Stimulated activated CD4-positive, alpha-beta T cell treated with anti-CD3 and anti-CD28 coated beads, Interleukin-2, amount 100 ng/mL, for 48 hours (primary cell): ENCODE data around the gene SNAPIN.
"Not testable (repeated sequence)": the region's sequence is repeated elsewhere in the genome, so short reads cannot be mapped to it uniquely, and the experiment has no call there.

Source experiments
- DNase-seq, 2 donors: peaks; one replicate each; pipeline ENCODE4 v3.0.0-alpha.2; 2020

Gene SNAPIN

DNA sequence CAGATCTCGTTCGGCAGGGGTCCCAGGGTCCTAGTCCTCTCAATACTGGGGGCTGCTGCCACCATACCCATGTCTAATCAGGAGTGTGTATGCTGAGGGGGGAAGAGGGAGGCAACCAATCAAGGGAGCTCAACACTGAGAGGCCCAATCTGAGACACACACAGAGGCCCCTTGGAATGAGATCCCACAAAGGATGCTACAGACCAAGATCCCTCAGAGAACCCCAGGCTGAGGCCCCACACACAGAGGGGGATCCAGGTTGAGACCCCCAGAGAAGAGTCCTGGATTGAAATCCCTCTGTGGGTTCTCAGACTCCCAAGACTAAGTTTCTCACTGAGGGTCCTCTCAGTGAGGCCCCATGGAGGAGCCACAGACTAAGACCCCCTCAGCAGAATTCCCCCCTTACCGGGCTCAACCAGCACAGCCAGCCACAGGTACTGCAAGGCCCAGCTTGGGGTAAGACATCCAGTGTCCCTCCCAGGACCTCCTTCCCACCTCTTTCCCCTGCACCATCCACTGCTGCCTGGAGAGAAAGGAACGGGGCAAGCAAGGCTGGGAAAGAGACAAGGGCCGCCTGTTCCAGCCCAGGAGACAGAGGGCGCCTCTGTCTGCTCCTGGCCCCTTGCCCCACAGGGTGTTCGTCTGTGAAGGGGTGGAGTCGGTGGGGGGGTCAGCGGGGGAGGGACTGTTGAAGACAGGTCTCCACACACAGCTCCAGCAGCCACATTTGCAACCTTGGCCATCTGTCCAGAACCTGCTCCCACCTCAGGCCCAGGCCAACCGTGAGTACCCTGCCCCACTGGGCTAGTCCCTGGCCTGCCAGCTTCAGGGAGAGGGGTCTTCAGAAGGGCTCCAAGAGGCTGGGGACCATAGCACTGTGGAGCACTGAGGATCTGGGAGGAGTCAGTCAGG is 30.5 kb upstream of the SNAPIN start, which contains the start of gene S100A1:
S100A1 (plus strand) TSS at position 720 of the 912 bp plus-strand sequence. CDS start 2,088 bp downstream, outside the sequence.
- DNase-seq, result no peak

DNA sequence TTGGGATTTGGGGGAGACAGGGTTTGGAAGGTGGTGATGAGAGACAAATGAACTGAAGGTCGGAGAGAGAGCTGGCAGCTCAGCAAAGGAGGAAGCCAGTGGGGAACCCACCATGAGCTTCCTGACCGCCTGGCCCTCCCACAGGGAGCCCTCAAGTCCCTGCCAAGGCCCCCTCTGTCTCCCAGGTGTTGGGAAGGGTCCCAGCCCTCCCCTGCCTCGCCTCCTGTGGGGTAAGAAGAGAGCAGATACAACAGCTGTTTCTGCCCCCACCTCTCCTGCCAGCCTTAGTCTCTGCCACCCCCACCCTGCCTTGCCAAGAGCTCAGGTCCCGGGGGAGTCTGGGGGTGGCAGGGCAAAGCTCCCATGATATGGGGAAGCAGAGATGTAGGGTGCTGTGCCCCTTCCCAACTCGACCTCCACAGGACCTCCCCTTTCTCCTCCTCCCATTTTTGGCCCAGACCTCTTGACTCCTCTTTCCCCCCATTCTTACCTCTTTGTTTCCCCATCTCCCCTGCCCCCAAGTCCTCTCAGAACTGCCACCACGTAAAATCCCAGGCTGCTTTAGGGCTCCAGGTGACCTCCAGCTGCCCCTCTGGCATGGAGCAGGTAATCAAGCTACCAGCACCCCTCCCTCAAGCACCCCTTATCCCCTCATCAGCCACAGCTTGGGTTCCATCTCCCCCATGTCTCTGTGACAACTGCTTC is 29.7 kb upstream of the SNAPIN start:
- DNase-seq, result no peak

DNA sequence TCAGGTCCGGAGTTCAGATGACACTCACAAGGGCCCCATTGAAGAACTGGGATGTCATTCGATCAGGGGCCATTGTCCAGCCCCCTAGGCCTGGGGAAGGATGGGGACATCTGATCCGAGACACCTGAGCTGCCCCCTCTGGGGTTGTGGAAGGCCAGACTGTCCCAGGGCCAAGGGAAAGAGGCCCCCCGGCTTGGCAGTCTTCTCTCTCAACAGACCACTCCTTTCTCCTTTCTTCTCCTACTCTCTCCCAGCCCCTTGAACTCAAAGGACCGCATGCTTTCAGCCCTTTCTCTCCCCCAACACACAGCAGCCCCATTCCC is 29.2 kb upstream of the SNAPIN start:
- DNase-seq, result no peak

- no peak for DNase-seq
Measured at GRCh38 chr1:153629971-153630370, 28.5 kb upstream of the SNAPIN start.

- no peak for DNase-seq
Measured at GRCh38 chr1:153630384-153630783, 28.1 kb upstream of the SNAPIN start.

DNA sequence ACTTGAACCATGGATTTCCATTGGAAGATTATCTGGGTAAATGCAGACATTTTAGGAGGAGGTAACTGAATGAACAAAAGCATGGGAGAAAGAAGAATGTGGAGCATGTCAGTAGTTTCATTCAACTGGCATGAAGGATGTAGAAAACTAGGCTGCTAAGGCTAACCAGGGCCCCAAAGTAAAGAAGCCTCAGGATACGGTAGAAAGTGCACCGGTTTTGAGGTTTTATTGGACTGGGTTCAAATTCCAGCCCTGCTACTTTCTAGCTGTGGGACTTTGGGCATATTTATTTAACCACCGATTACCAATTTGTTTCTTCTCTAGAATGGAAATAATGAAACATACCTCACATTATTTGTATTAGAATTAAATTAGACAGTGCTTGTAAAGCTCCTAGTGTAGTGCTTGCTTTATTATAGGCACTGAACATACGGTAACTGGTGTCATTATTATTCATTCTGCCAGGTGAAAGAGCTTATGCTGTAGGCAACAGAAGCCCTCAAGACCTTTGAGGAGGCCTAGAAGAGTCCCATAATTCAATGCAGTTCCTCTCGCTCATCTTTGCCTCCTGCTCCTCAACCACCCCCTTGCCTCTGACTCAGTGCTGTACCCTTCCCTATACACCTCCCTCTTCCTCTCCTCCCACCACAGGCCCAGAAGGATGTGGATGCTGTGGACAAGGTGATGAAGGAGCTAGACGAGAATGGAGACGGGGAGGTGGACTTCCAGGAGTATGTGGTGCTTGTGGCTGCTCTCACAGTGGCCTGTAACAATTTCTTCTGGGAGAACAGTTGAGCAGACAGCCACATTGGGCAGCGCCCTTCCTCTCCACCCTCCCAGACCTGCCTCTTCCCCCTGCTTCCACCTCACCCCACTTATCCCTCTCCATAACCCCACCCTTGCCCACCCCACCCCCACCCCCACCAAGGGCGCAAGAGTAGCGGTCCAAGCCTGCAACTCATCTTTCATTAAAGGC is 27.2 kb upstream of the SNAPIN start:
- DNase-seq, result no peak

GRCh38 chr1:153633161-153633753 is 25.2 kb upstream of the SNAPIN start:
- no peak for DNase-seq

DNA sequence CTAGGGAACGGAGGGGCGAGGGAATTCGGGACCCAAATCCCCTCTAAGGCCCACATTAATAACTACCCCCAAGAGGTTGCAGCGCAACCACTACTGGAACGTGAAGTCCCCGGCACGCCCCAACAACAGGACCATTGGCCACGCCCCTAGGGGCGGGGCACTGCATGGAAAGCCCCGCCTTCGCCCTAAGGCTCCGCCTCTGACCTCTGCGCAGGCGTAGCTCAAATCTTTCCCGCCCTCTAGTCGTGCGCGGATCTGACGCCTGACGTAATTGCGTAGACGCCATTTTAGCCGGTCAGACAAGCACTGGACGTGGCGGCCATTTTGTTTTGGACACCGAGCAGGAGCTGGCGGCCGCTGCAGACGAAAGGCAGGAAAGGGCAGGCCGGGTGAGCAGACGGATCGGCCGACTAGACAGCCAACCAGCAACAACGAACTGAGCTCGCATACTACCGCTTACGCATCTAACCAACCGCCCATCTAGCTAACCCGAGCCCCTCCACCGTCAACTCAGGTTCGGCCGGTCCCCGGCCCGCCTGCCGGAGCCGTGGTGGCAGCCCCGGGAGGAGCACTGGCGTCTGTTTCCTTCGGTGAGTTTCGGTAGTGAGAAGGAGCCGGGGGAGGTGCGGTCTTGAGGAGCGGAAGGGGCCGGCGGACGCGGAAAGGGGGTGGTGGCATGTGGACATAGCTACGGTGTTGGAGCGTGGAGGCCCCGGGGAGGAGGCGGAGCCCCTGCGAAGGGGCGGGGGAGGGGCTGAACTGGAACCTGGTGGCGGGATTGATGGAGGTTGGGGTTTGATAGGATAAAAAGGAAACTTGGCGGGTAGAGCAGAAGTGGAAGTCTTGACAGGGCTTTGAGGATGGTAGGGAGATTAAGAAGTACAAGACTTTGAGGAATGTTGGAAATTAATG is 24.5 kb upstream of the SNAPIN start, which contains the start of gene CHTOP:
CHTOP (plus strand) TSS at position 313 of the 912 bp plus-strand sequence. CDS start 2,523 bp downstream, outside the sequence.
- DNase-seq, result peak; percentile 96 to 98

DNA sequence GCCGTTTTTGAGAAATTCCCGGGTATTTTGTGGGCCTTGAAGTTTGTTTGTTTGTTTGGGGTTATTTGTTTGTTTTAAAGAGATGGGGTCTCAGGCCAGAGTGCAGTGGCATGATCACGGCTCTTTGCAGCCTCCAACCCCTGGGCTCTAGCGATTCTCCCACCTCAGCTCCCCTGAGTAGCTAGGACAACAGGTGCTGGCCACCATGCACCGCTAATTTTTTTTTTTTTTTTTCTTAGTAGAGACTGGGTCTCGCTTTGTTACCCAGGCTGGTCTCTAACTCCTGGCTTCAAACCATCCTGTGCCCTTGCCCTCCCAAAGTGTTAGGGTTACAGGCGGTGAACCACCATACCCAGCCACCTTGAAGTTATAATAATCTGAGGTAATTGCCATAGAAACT is 22.6 kb upstream of the SNAPIN start:
- no peak for DNase-seq

DNA sequence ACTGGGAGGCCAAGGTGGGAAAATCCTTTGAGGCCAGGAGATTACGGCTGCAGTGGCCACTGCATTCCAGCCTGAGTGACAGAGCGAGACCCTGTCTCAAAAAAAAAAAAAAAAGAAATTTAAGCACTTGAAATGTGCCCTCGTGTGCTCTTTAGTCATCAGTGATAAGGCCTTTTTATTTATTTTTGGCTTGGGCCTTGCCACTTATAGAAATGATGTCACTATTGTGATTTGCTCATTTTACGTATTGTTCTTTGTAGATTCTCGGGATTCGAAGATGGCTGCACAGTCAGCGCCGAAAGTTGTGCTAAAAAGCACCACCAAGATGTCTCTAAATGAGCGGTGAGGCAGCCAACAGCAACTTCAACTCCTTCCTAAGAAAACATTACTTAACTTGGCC is 22.2 kb upstream of the SNAPIN start:
- DNase-seq, result no peak

GRCh38 chr1:153638261-153638660 is 20.2 kb upstream of the SNAPIN start:
- DNase-seq, result no peak

DNA sequence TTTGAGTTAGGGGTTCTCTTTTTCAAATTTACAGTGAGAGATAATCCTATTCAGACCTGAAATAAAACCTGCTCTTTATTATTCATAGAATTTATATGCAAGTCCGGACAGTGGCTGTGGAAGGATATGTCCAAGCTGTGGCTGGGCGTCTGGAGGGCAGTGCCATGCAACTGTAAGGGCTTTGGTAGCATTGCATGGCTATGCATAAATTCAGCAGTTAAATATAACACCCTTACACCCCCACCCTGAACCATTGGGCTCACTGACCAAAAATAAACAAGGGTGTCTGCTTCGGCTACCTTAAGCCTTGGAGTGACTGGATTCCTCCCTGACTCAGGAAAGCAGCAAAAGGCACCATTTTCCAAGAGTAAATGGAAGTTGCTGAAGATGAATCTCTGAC is 19.2 kb upstream of the SNAPIN start:
- DNase-seq, result no peak

DNA sequence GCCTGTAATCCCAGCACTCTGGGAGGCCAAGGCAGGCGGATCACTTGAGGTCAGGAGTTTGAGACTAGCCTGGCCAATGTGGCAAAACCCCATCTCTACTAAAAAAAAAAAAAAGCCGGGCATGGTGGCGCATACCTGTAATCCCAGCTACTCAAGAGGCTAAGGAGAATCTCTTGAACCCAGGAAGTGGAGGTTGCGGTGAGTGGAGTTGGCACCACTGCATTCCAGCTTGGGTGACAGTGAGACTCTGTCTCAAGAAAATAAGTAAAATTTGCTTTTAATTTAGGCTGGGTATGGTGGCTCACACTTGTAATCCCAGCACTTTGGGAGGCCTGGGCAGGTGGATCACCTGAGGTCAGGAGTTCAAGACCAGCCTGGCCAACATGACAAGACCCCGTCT is 18.3 kb upstream of the SNAPIN start:
- not testable (repeated sequence) for DNase-seq

DNA sequence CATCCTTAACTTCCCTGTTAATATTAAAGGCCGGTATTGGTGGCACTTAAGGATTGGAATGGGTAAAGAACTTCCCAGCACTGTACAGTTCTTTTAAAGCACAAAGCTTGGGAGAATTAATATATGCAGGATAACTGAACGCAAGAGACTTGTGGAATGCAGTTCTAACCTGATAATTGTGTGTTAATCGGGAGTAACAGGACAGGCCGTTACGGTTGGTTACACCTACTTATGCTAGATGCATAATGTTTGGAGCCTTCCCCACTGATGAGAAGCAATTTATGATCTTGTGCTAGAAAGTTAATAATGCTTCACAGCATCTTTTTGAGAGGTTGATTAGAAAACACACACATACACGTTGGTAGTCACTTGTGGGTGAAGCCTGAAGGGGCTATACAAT is 17.6 kb upstream of the SNAPIN start:
- no peak for DNase-seq

DNA sequence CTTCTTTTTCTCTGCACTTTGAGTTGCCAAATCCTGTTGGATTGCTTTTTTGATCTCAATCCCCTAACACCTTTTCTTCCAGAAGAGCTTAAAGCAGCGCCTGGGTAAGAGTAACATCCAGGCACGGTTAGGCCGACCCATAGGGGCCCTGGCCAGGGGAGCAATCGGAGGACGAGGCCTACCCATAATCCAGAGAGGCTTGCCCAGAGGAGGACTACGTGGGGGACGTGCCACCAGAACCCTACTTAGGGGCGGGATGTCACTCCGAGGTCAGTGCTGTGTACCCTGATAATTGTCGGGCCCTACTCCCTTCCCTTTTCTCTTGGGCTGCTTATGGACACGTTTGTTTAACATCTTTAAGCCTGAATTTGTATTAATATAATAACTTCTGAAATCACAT is 16.3 kb upstream of the SNAPIN start:
- no peak for DNase-seq

GRCh38 chr1:153643100-153643499 is 15.4 kb upstream of the SNAPIN start:
- DNase-seq, result no peak

DNA sequence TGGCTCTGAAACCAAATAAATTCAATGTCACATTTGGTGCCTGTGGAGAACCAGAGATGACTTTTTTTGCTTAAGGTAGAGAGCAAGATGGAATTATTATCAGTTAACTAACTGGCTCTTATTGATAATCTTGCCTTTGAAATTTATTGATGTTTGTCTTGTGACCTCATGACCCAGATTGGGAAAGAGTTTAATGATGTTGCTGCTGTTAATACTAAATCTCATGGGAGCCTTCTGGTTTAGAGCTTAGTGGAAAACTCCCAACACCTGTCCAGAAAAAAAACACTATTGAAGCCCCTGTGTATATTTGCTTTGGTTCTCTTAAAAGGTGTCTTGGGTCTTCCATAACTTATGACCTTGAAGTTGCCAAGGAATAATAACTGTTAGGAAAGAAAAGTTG is 14.7 kb upstream of the SNAPIN start:
- DNase-seq, result no peak

DNA sequence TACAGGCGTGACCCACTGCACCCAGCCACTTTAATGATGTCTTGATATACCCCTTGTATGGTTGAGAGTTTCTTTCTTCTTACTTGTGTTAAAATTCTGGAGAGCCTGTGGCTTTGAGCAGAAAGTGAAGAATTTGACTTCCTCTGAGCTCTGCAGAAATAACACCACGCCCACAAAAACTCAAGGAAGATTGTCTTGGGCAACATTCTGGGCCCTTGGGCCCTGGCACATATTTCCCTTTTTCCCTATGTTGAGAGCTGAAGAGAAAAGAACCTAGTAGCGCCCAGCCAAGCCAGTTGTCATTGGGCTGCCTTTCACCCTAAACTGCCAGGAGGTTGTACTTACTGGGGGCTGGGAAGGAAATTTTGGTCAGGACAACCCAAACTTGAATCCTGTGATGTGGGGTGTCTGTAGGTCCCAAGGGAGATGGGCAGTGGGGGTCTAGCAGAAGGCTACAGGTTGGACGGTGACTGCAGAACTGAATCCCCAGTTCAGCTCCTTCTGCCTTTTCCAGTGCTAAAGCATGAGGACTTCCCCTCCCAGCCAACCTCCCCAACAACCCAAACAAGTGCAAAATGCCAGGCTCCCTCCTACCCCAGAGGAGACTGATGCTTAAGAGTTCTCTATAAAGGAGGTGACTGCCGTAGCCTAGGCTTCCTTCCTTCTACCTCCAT is 11.7 kb upstream of the SNAPIN start:
- no peak for DNase-seq

- no peak for DNase-seq
Measured at GRCh38 chr1:153647346-153647714, 11.2 kb upstream of the SNAPIN start.

DNA sequence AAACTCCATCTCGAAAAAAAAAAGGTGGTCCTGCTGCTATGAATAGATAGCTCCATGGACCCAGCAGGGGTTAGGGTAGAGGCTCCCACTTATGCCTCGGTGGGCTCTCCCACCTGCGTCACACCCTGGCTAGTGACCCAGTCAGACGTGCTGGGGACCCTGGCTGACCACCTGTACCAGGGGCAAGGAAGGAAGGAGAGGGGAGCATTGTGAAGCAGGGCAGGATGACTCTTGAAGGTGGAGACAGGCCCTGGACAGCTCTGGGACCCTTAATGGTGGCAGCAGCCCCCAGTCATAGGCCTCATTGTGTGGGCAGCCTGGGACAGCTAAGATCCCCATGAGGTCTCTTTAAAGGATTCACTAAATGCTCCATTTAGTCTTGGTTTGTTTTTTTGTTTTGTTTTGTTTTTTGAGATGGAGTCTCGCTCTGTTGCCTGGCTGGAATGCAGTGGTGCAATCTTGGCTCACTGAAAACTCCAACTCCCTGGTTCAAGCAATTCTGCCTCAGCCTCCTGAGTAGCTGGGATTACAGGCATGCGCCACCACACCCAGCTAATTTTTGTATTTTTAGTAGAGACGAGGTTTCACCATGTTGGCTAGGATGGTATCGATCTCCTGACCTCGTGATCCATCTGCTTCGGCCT is 10.4 kb upstream of the SNAPIN start:
- no peak for DNase-seq
